ENCODE measurements around the gene L3MBTL4. TPM values are rescaled to one million over a fixed set of nuclear protein-coding genes. Genes with fewer than 3 reads are reported as not detected.

The L3MBTL4 gene
- total and polyA plus RNA-seq, 2 experiments from 2014 or later, result 4.1 to 14.1 TPM

DNA sequence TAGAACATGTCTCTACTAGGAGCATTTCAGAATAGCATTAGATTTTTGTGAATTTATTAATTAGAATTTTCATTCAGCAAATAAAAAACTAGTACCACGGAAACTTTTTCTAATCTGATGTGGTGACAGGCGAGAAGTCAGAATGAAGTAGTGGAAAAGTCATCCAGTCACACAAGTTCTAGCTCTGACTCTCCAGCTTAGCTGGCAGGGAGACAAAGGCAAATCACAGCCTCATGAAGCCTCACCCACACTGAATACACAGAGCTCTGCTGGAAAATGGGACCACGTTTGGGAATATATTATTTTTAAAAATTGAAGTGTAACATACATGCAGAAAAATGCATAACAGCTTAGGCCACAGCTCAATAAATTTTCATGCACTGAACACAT lies 86.1 kb downstream of the L3MBTL4 start:
- Histone ChIP-seq H3K27ac (no peak overlapping the region), H3K79me2 (no peaks in the 10 kb centered on the region), H3K27me3 (no peaks in the 10 kb centered on the region), H3K4me1 (ENCODE audit: insufficient read depth) (no peaks in the 10 kb centered on the region), H4K20me1 (ENCODE audit: insufficient read depth, poor library complexity, severe bottlenecking) (no peaks in the 10 kb centered on the region), H3K9me2 (replicated peaks; ENCODE audit: insufficient read depth) (no peaks in the 10 kb centered on the region), H3K4me2 (no peak overlapping the region), H2AFZ (no peak overlapping the region), H3K9me3 (ENCODE audit: low read depth) (no peaks in the 10 kb centered on the region), H3K36me3 (replicated peaks; ENCODE audit: insufficient read depth, low read depth) (no peaks in the 10 kb centered on the region), H3K4me3 (no peak overlapping the region)
- TF ChIP-seq, protein P1, sequence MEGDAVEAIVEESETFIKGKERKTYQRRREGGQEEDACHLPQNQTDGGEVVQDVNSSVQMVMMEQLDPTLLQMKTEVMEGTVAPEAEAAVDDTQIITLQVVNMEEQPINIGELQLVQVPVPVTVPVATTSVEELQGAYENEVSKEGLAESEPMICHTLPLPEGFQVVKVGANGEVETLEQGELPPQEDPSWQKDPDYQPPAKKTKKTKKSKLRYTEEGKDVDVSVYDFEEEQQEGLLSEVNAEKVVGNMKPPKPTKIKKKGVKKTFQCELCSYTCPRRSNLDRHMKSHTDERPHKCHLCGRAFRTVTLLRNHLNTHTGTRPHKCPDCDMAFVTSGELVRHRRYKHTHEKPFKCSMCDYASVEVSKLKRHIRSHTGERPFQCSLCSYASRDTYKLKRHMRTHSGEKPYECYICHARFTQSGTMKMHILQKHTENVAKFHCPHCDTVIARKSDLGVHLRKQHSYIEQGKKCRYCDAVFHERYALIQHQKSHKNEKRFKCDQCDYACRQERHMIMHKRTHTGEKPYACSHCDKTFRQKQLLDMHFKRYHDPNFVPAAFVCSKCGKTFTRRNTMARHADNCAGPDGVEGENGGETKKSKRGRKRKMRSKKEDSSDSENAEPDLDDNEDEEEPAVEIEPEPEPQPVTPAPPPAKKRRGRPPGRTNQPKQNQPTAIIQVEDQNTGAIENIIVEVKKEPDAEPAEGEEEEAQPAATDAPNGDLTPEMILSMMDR (IDR thresholded peaks at IDR 0.05; ENCODE audit: poor library complexity), result no peak
- TF ChIP-seq EZH2phosphoT487 (IDR thresholded peaks at IDR 0.05; ENCODE audit: low read depth, severe bottlenecking, unreplicated experiment) (no peak), EZH2 (IDR thresholded peaks at IDR 0.05; ENCODE audit: borderline replicate concordance) (no peak)
- DNase-seq (ENCODE audit: low spot score), result no peak
- WGBS (ENCODE audit: low lambda C conversion rate, missing lambda C conversion rate), result 91% methylated on average over 3 of the region's 3 CpGs

DNA sequence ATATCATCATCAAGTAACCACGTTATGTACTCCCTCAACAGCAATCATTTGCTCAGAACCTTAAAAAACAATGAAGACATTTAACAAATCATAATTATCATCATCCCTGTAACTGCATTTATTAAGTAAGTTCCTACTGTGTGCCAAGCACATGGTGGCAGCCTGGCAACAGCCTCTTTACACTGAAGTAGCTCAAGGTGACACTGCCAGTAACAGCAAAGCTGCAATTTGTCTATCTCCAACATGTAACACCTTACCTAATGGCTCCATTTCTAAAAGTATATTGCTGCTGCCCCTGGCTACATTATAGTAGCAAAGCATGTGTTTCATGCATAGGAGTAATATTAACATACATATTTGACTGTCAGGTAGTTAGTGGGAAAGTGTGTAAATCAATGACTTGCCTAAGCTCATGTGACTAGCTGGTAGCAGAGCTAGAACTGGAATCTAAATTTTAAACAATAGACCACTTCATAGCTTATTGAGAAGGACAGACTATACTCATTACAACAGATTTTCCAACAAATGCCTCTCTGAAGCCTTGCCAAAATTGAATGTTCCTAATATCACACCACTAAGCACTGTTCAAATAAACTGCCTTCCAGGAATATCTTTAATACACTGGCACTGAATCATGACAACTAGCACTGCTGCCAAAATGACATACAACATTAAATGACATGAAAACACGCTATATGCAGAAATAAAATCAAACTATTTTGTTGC lies 86.7 kb downstream of the L3MBTL4 start:
- Histone ChIP-seq H2AFZ (no peak overlapping the region), H3K36me3 (replicated peaks; ENCODE audit: insufficient read depth, low read depth) (no peaks in the 10 kb centered on the region), H3K4me3 (no peak overlapping the region), H3K79me2 (no peaks in the 10 kb centered on the region), H3K4me1 (ENCODE audit: insufficient read depth) (no peaks in the 10 kb centered on the region), H3K27ac (no peak overlapping the region), H4K20me1 (ENCODE audit: insufficient read depth, poor library complexity, severe bottlenecking) (no peaks in the 10 kb centered on the region), H3K9me3 (ENCODE audit: low read depth) (no peaks in the 10 kb centered on the region), H3K9me2 (replicated peaks; ENCODE audit: insufficient read depth) (no peaks in the 10 kb centered on the region), H3K27me3 (no peaks in the 10 kb centered on the region), H3K4me2 (no peak overlapping the region)
- WGBS (ENCODE audit: low lambda C conversion rate, missing lambda C conversion rate), result 92% methylated on average over 2 of the region's 2 CpGs
- TF ChIP-seq EZH2phosphoT487 (IDR thresholded peaks at IDR 0.05; ENCODE audit: low read depth, severe bottlenecking, unreplicated experiment) (no peak), EZH2 (IDR thresholded peaks at IDR 0.05; ENCODE audit: borderline replicate concordance) (no peak)
- TF ChIP-seq, protein P1 (IDR thresholded peaks at IDR 0.05; ENCODE audit: poor library complexity), result no peak
- no peak for DNase-seq (ENCODE audit: low spot score)

DNA sequence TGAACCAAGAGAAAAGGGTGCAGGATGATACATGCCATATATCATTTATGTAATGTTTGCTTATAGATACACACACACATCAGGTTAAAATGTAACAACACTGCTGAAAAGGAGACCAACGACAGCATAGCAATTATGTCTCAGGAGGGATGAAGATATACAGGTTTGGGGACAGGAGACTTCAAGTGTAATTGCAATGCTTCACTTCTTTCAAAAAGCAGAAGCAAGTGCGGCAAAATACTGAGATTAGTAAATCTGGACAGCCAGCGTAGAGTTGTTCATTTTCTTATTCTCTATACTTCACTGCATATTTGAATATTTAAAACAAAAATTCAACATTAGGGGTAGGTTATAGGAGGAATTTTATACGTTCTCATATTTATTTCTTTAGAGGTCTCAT lies 87.2 kb downstream of the L3MBTL4 start:
- H2AFZ ChIP-seq, result no peak overlapping the region
- H3K9me2 ChIP-seq (replicated peaks; ENCODE audit: insufficient read depth), result no peaks in the 10 kb centered on the region
- TF ChIP-seq EZH2 (IDR thresholded peaks at IDR 0.05; ENCODE audit: borderline replicate concordance) (no peak), EZH2phosphoT487 (IDR thresholded peaks at IDR 0.05; ENCODE audit: low read depth, severe bottlenecking, unreplicated experiment) (no peak)
- TF ChIP-seq, protein P1 (IDR thresholded peaks at IDR 0.05; ENCODE audit: poor library complexity), result no peak
- DNase-seq (ENCODE audit: low spot score), result no peak
- H3K4me2 ChIP-seq, result no peak overlapping the region
- no peaks in the 10 kb centered on the region for H4K20me1 ChIP-seq (ENCODE audit: insufficient read depth, poor library complexity, severe bottlenecking)
- H3K4me1 ChIP-seq (ENCODE audit: insufficient read depth), result no peaks in the 10 kb centered on the region
- H3K27me3 ChIP-seq, result no peaks in the 10 kb centered on the region
- H3K36me3 ChIP-seq (replicated peaks; ENCODE audit: insufficient read depth, low read depth), result no peaks in the 10 kb centered on the region
- H3K27ac ChIP-seq, result no peak overlapping the region
- no peak overlapping the region for H3K4me3 ChIP-seq
- H3K9me3 ChIP-seq (ENCODE audit: low read depth), result no peaks in the 10 kb centered on the region
- WGBS (ENCODE audit: low lambda C conversion rate, missing lambda C conversion rate), result 86% methylated on average over 4 of the region's 4 CpGs
- no peaks in the 10 kb centered on the region for H3K79me2 ChIP-seq

All from hepatocyte (in vitro differentiated cells).